ENCODE measurements around the gene TBC1D14.

Gene TBC1D14

DNA sequence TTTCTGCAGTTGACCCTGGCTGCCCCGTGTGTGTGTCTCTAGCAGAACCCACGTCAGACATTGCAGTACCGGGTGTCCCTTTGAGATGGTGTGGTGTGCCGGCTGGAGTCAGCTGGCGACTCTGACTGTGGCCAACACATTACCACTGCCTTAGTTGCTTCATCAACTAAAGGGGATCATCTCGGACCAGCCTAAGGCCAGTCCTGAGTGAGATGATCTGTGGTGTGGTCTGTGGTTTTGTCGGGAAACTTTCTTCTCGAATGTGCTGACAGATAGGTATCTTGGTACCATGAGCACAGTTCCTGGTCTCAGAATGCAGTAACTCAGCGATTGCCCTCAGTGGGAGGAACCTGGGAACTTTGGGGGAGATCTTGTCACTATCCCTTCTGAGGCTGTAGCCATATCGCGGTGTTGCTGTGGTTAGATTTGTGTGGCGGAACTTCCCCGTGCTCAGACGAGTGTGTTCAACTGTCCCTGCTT is 15.8 kb downstream of the TBC1D14 start:
- TF ChIP-seq, protein P1, sequence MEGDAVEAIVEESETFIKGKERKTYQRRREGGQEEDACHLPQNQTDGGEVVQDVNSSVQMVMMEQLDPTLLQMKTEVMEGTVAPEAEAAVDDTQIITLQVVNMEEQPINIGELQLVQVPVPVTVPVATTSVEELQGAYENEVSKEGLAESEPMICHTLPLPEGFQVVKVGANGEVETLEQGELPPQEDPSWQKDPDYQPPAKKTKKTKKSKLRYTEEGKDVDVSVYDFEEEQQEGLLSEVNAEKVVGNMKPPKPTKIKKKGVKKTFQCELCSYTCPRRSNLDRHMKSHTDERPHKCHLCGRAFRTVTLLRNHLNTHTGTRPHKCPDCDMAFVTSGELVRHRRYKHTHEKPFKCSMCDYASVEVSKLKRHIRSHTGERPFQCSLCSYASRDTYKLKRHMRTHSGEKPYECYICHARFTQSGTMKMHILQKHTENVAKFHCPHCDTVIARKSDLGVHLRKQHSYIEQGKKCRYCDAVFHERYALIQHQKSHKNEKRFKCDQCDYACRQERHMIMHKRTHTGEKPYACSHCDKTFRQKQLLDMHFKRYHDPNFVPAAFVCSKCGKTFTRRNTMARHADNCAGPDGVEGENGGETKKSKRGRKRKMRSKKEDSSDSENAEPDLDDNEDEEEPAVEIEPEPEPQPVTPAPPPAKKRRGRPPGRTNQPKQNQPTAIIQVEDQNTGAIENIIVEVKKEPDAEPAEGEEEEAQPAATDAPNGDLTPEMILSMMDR (IDR thresholded peaks at IDR 0.05; ENCODE audit: insufficient read depth, missing control alignments): no peak

DNA sequence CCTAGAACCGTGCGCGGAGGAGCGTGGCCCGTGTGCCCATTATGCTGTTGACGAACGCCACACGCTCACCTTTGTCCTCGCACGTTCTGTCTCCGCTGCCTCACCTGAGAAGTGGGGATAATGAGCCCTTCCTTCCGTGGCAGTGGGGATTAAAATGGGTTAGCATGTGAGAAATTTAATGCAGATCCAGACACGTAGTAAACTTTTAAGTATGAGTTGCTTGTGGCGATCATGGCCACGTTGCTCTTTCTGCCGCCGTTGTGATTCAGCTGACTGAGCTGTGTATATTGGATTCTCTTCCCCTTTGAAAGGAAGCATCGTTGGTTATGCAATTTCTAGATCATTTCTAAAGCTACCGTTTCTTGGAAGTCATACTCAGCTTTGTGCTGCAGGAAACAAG is 16.5 kb downstream of the TBC1D14 start:
- TF ChIP-seq, protein P1 (IDR thresholded peaks at IDR 0.05; ENCODE audit: insufficient read depth, missing control alignments): no peak
- no peak for DNase-seq (ENCODE audit: insufficient read length, low spot score)
- FAIRE-seq: no peak

More for the DNA sequence above, 15.8 kb downstream of the TBC1D14 start:
- FAIRE-seq (no peak), DNase-seq (ENCODE audit: insufficient read length, low spot score) (no peak)

DNA sequence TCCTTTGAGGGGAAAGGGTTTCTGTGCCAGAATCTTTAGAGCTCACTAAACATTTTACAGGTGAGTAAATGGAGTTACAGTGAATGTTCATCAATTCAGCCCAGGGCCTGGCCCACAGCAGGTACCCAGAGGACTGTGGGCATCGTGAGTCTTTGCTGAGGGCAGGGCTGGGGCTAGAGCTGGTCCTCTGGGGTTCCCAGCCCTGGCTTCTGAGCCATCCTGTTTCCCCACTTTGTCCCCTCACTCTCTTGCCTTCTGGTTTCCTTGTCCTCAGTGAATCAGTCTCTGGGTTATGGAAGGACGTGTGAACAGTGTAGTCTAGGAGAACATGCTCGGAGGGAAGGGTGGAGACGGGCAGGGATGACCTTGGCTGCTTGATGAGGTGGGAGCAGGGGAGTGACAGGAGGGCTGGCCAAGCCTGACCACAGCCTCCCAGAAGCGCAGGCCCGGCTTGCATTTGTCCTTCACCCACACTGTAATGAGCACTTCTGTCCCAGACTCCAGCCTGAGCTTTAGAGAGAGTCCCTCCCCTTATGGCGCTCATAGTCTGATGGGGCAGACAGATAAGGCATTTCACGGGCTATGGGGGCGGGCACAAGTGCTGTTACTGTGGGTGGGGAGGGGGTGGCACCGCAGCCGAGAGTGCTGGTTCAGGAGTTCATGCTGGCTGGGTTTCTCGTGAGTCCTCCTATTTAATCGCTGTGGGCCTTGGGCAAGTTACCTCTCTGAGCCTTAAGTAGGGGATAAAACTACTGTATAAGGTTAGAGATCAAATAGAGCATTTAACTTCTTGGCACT is 17.3 kb downstream of the TBC1D14 start:
- DNase-seq (ENCODE audit: insufficient read length, low spot score) (no peak), FAIRE-seq (no peak)
- TF ChIP-seq, protein P1 (IDR thresholded peaks at IDR 0.05; ENCODE audit: insufficient read depth, missing control alignments): no peak

DNA sequence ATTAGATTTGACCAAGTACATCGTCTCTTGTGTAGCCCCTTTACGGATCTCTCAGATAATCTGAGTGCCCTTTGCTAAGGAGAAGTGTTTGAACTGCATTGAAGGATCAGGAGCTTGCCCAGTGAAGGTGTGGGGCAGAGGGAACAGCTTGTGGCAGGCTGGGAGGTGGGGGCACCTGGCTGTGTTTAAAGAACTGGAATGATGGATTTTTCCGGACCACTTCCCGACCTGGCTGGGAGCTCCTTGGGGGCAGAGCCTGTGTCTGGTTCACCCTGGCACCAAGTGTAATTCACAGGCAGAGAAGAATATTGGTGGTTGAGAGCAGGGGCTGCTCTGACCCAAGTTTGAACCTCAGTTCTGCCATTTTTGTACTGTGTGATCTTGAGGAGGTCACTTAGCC is 18.5 kb downstream of the TBC1D14 start:
- TF ChIP-seq, protein P1 (IDR thresholded peaks at IDR 0.05; ENCODE audit: insufficient read depth, missing control alignments): no peak
- DNase-seq (ENCODE audit: insufficient read length, low spot score) (no peak), FAIRE-seq (no peak)

DNA sequence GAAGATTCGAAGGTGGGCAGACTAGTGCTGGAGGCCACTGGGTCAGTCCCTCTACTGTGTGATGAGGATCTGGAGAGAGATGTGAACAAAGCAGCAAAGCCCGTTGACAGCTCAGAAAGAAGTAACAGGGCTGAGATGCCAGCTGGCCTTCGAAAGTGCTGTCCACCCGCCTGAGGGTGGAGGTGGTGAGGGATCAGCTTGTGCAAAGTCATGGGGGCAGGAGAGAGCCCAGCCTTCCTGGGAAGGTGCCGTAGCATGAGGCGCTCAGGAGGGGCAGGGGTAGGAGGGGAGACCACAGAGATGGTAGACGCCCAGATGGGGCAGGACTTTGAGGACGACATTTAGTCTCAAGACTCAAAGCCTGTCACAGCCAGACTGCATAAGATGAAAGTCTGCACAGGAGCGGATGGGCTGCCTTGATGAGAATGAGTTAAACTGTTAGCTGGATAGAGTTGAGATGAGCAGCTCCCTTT is 19.7 kb downstream of the TBC1D14 start:
- TF ChIP-seq, protein P1 (IDR thresholded peaks at IDR 0.05; ENCODE audit: insufficient read depth, missing control alignments): no peak
- no peak for FAIRE-seq

DNA sequence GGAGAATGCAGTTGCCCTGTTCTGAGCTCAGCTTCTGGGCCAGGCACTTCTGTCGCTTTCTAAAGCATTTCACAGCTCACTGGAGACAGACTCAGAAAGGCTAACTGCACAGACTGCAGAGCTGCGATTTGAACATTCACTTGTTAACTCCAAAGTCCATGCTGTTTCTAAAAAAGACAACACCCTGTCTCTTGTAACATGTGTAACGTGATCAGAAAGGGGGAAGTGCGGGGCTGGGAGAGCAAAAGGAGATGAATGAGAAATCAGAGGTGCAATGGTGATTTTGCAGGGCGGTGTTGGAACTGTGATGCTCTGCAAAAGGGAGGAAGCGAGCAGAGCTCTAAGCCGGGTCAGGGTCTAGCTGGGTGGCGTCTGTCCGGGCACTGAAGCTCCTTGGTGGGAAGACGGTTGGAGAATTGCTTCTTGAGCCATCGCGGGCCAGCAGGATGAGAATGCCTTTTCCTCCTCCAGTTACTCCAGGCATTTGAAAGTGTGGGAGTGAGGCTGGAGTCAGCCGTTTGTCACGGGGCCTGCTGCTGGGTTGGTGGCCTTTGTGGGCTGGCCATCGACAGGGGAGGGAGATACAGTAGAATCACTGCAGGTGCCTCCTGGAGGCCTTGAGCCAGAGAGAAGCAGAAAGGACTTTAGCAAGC is 20.3 kb downstream of the TBC1D14 start:
- FAIRE-seq (no peak), DNase-seq (ENCODE audit: insufficient read length, low spot score) (no peak)

More for the DNA sequence above, 19.7 kb downstream of the TBC1D14 start:
- no peak for DNase-seq (ENCODE audit: insufficient read length, low spot score)

More for the DNA sequence above, 20.3 kb downstream of the TBC1D14 start:
- TF ChIP-seq, protein P1 (IDR thresholded peaks at IDR 0.05; ENCODE audit: insufficient read depth, missing control alignments): no peak
